NCI-H1105 (cell line): ENCODE results near the gene COPS8.
A peak's percentile ranks its signal among the peaks of the same experiment; 100 is the strongest.

Experiments used
- DNase-seq: peaks from one replicate; lab custom pipeline; 2025; lab: John Stamatoyannopoulos, UW

COPS8 gene

DNA sequence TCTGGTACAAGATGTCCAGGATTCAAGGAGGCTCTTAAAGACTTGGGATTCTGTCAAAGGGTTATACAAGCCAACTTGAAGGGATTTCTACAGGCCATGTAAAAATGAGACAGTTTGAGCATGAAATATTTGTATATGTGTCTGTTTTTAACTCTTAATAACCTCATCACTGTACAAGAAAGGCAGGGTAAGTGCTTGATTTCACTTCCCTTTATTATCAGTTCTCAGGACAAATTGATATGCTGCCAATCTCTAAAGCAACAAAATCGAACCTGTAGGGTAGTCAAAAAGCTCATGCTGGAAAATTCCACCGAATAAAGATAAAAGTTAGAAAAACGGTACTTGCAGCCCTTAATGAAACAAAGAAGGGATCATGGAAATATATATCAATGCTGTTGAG, 14.1 kb downstream of the COPS8 start:
- no peak for DNase-seq

DNA sequence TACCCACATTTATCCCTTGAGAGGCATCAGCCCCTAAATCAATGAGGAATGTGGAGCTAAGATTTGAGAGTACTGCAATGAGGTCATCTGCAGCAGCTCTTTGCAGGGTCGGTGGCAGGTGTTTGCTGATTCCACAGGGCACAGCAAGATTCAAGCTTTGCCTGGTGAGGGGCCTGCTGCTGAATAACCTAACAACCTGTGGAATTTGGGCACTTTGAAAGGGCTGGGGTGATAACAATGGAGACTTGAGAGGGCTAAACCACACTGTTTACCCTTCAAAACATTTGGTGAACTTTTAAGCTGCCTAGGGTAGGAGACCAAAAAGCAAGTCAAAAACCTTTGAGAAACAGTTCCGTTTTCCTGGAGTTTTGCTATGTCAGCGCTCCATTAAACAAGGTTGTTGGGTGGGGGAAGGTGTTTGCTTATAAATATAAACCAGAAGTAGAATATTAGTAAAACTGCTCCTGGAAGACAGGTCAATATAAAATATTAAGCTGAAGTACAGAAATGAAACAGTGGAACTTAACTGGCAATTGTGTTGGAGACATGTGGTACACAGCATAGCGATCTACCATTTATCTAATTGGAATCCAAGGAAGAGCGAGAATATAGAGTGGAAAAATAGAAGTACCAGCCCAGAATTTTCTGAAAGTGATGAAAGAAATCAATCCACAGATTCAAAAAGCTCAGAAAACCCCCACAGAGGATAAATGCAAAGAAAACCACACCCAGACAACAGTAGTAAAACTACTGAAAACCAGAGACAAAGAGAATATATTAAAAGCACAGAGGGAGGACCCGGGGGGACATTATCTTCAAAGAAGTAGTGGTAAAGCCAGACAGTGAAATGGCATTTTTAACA, 15.7 kb downstream of the COPS8 start:
- no peak for DNase-seq

DNA sequence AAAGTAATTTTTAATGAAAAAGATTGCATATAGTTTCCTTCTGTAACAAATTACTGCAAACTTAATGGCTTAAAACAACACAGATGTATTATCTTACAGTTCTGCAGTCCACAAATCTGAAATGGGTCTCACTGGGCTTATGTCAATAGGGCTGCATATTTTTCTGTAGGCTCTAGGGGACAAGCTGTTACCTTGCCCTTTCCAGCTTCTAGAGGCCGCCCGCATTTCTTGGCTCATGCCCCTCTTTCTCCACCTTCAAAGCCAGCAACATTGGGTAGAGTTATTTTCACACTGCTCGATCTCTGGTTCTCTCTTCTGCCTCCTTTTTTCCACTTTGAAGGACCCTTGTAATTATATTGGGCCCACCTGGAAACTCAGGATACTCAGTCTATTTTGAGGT, 16.7 kb downstream of the COPS8 start:
- DNase-seq = no peak

DNA sequence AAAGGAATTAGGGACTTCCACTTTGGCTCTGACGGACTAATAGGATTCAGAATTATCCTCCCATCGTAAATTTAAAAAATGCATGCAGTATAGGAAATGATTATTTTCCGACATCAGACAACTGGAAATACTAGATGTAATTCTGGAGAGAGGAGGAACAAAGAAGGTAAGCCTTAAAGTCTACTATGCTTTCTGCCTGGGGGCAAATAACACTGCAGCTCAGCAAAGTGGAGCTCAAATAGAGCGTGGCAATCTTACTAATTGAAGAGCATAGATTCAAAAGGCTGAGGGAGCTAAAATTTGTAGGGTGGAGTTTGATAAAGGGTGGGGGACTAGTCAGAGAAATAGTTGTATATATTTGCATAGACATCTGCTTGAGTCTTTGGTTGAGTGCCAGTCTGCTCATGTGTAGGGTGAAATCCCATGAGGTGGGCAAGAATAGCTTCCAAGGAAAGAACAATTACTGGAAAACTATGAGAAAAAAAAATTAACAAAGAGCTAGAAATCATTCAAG, 23.8 kb downstream of the COPS8 start:
- DNase-seq = no peak

DNA sequence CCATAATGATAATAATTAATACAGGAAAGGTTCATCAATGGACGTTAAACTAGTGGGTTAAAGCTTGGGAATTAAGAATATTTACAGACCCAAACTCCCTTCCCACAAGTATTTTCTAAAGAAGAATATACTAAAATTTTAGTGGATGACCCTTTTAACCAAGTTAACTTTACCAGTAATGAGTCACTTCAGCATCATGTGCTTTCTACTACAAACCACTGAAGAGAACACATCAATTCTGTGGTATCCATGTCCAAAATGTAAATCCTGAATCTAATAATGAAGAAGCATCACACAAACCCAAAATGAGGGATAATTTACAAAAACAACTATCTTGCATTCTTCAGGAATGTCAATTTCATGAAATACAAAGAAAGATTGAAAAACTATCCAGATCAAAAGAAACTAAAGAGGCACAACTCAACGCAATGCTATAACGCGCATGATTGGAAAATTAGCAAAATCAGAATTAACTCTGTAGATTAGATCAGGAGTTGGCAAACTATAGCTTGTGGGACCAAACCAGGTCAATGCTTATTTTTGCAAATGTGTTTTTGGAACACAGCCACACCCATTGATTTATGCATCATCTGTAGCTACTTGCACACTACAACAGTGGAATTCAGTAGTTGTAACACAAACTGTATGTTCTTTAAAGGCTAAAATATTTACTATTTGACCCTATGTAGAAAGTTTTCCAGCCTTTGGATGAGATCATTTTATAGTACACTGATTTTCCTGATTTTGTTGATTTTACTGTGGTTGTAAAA, 27.5 kb downstream of the COPS8 start:
- DNase-seq = no peak

DNA sequence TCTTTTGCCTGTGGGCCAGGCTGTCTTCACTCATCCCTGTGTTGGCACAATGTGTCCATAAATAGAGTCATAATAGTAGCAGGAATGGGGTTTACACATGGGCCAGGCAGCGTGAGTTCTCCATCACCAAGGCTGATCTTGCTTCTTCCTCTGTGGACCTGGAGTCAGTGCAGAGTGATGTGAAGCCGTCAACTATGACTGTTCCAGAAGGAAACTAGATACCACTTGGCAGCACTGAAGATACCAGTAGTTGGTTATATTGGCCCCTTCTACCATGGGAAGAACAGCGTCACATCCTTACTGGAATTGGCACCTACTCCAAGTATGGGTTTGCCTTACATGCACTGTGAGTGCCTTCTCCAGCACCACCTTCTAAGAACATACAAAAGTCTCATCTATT, 30.2 kb downstream of the COPS8 start:
- no peak for DNase-seq

DNA sequence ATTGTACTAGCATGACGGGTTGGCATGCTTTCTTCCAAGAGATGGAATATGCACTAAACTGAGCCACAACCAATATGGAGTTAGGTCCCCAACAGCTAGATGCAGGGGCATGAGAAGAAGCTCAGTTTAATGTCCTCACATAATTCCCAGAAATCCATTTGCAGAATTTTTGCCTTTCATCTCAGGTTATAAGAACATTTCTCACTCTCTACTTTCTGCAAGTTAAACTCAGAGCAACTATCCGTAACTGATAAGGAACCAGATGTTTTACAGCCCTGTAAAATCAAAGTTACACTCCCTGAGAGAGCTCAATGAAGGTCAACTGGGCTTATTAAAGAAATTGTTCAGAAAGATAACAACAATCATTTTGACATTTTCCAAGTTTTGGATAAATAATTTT, 30.7 kb downstream of the COPS8 start:
- no peak for DNase-seq

DNA sequence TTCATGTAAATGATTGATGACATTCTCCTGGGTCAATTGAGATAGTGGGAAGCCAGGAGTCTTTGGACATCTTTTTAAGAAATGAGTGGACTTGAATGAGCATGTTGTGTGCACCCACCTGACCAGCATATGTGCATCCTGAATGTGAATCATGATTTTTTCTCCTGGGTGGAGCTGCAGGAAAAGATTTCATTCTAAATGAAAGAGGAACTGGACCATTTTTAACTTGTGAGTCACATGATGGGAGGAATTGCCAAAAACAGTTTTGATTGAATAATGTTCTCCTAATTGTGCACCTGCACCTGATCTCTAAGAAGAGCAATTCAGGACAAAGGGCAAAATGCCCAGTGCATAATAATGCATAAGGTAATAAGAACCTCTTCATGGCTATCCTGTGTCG, 32.3 kb downstream of the COPS8 start:
- DNase-seq = peak; percentile 26

DNA sequence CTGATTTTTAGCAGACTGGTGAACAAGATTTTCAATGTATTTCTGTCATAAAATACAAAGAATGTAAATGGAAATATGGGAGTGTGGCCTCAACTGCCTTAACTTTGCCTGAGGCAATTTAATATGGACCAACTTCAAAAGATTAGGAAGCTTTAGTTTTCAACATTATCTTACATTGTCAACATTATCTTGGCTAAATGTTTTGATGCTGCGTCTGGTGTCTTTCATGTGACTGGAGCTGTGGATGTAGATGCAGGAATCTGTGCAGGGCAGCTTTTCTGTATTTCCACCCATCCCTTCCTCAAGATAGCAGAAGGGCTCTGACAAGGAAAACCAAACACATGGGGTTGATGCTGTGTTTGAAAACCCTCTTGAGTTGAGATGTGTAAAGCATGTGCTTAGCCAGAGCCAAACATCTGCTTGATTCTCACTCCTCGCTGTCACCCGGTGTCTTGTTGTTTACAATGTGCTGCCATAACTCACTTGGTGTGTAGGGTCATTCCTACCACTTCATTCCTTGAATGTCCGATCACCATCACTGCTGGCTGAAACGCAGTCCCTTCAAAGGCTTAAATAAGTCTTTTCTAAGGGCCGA, 33.0 kb downstream of the COPS8 start:
- DNase-seq = no peak

DNA sequence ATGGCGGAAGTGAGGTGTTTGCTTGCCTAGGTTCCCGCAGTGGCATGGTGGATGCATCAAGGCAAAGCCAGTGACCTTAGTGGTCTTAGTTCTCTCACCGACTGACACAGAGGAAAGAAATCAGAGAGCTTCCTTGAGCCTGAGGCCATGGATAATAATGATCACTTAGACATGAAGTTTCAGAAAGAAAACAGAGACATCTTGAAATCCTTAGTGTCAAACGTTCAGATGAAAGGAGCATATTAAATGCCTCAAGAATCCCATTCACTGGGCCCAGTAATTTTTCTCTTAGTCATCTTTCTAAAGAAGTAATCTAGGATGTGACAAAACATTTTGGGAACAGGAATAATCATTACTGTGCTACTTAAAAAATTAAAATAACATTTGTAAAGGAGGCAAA, 35.2 kb downstream of the COPS8 start:
- DNase-seq = no peak

DNA sequence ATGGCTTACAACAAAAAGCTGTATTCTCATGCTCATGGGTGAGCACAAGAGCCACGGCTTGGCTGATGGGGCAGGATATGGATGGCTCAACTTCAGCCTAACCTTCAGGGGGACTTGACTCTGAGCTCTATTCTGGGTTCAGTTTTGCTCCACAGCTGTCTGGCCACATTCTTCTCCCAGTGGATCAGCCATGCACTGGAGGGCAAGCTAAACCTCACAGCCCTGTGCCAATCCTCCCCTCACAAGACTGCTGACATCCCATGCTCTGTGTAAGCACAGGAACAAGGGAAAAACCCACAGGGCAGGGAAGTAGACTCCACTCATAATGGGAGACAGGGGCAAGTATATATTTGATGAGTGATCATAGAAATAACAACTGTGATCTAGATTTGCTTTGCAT, 35.6 kb downstream of the COPS8 start:
- no peak for DNase-seq

DNA sequence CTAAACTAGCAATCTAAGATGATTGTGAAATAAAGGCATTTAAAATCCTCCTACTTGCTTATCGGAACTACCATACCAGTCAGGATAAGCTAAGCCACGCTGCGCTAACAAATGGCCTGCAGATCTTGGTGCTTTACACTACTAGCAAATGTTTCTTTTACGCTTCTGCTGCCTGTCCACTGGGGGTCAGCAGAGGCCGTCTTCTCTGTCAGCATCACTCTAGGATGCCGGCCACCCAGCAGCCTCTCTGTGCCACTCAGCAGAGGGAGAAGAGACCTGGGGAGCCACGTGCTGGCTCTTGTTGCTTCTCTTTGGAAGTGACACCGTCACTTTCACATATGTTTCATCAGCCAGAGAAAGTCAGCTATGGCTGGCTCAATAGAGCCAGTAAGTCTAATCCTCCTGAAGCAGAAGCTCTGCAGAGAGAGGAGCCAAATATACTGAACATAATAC, 36.6 kb downstream of the COPS8 start:
- no peak for DNase-seq

DNA sequence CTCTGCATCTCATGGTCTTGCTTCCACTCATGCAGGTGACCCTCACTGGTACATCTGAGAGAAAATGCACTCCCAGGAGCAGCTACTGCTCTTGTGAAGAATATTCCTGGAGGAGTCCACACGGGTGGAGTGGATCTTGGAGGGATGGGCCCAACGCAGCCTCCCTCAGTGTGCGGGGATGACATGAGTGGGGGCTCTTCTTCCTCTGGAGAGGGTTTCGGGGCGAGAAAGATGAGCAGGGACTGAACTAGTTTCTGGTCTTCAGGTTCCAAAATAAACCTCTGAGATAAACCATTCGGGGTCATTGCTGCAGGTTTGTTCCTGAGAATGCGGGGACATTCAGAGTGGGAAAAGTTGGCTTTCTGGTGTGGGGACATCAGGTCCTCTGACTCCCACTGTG, 39.1 kb downstream of the COPS8 start:
- no peak for DNase-seq

DNA sequence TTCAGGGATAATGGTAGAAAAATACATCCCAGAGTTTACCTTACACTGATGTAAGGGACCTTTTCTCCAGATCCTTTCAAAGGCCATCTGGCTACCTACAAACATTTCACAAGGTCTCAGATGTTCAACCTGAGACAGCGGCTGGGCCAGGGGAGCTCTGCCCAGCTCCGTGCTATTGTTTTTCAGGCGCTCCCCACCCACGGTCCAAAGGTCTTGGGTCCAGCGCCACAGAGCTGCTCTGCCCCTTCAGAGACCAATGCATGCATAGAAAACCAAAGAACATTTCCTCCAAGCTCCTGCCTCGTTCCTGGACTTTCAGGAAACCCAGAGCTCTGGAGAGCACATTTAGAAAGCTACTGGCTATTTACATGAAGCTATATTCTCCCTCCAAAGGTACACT, 40.3 kb downstream of the COPS8 start:
- no peak for DNase-seq

DNA sequence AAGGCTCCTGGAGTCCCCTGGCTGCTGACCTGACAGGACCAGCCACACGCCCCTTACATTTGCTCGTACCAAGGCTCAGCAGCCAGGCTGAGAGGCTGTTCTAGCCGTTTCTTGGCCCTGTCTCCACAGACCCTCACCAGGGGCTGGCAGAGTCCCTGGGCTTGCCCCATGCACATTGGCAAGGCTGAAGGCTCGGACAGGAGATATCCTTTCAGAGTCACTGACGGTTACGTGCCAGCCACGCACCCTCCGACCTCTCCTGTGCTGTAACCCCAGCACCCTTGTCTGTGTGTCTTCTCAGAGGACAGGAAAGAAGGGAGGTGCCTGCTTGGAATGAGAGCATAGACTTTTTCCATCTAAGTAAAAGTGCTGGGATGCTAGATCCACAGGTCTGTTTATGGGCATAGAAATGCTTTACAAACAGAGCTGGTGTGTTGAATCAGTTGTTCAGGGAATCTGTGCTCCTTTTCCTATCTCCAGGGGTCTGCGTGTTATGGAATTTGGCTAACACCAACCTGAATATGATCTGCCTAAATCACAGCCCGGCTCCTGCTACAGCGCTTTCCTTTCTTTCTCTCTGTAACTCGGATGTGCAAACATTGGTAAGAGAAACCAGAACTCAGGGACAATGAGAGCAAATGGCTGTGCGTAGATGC, 41.0 kb downstream of the COPS8 start:
- no peak for DNase-seq

DNA sequence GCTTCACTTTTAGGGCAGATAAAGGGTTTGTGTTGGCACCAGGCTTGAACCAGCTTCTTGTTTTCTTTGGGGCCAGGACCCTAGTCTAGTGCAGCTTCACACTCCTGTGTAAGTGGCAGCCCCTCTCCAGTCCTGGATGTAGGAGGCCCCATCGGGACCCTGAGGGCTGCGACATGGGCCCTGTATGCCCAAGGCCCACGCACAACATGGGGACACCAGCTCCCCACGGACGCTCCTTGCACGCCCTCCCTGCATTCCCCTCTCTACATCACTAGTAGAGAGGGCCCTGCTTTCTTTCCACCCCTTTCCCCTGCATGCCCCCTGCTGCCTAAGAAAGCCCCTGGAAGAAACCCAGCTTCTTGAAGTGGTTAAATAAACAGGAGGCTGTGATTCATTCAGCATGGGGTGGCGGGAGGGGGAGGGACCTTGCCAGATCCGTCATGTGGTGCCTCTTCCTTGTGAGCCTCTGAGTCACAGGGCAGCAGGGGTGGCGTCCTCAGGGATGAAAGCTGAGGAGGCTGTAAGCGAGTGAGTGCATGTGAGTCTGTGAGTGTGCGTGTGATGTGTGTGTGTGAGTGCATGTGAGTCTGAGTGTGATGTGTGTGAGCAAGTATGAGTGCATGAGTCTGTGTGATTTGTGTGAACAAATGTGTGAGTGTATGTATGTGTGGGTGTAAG, 42.5 kb downstream of the COPS8 start:
- no peak for DNase-seq

DNA sequence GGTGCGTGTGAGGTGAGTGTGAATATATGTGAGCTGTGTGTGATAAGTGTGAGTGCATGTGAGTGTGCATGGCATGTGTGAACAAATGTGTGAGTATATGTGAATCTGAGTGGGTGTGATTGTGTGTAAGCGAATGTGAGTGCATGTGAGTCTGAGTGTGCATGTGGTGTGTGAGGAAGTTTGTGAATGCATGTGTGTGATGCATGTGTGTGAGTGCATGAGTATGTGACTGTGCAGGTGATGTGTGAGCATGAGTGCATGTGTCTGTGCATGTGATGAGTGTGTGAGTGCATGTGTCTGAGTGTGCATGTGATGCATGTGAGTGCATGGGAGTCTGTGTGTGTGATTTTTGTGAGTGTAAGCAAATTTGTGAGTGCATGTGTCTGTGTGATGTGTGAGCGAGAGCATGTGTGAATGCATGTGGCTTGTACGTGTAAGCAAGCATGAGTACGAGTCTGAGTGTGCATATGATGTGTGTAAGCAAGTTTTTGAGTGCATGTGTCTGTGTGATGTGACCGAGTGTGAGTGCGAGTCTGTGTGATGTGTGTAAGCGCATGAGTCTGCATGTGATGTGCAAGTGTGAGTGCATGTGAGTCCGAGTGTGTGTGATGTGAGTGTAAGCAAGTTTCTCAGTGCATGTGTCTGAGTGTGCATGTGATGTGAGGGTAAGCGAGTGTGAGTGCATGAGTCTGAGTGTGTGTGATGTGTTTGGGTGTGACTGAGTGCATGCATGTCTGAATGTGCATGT, 43.3 kb downstream of the COPS8 start:
- DNase-seq = no peak

DNA sequence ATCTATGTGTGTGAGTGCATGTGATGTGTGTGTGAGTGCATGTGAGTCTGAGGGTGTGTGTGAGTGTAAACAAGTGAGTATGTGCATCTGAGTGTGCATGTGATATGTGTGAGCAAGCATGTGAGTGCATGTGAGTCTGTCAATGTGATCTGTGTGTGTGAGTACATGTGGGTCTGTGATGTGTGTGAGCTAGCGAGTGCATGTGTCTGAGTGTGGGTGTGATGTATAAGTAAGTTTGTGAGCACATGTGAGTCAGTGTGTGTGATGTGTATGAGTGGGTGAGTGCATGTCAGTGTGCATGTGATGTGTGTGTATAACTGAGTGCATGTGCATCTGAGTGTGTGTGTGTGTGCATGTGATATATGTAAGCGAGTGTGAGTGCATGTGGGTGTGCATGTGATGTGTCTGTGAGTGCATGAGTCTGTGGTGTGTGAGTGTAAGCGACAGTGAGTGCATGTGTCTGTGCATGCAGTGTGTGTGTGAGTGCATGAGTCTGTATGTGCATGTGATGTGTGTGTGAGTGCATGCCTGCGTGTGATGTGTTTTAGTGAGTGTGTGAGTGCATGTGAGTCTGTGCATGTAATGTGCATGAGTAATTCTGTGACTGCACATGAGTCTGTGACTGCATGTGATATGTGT, 44.1 kb downstream of the COPS8 start:
- DNase-seq = no peak

DNA sequence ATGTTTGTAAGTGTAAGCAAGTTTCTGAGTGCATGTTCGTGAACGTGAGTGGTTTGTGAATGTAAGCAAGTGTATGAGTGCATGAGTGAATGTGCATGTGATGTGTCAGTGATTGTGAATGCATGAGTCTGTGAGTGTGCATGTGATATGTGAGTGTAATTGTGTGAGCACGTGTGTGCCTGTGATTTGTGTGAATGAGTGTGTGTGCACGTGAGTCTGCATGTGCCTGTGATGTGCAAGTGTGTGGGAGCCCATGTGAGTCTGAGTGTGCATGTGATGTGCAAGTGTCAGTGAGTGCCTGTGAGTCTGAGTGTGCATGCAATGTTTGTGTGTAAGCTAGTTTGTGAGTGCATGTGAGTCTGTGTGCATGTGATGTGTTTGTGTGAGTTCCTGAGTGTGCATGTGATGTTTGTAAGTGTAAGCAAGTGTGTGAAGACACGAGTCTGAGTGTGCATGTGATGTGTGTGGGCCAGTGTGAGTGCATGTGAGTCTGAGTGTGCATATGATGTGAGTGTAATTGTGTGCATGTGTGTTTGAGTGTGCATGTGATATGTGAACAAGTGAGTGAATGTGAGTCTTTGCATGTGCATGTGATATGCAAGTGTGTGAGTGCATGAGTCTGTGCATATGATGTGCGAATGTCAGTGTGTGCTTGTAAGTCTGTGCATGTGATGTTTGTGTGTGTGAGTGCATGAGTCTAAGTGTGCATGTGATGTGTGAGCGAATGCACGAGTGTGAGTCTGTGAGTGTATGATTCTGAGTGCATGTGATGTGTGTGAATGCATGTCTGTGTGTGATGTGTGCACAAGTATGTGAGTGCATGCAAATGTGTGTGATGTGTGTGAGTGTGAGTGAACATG, 45.1 kb downstream of the COPS8 start:
- DNase-seq = no peak
